OCI-LY7 (cell line): Measurements from ENCODE around the gene ZNF616. TPM values are rescaled to one million over a fixed set of nuclear protein-coding genes. Genes with fewer than 3 reads are reported as not detected.

Experiments used
- BruUV-seq: library from RNA; stranded (reverse); fragments of 400-500 nt; replicated peaks from 2 replicates; lab custom pipeline; 2021; lab: Mats Ljungman, UMichigan
- CTCF ChIA-PET: fragments of 300-600 bp; sonication (Branson Sonifier 250); formaldehyde crosslinking; loops from one replicate; lab custom pipeline; 2022; ENCODE audit warnings: antibody characterized with exemption; ENCODE audit not compliant: unreplicated experiment; lab: Charles Lee
- POLR2A ChIA-PET: fragments of 300-600 bp; sonication (Branson Sonifier 250); formaldehyde crosslinking; loops from one replicate; lab custom pipeline; 2022; ENCODE audit warnings: antibody characterized with exemption; lab: Charles Lee
- DNase-seq: peaks from one replicate; pipeline ENCODE4 v3.0.0-alpha.2; 2015; ENCODE audit warnings: low spot score
- H2AFZ ChIP-seq: fragments of 200-600 bp; sonication (generic), shearing (Covaris generic); 2 replicates; pipeline ENCODE4 v1.6.1; 2014; ENCODE audit warnings: mild to moderate bottlenecking, antibody characterized with exemption, low read length, moderate library complexity
- H3K27ac ChIP-seq: fragments of 200-600 bp; sonication (generic); 2 replicates; pipeline ENCODE4 v1.5.1; 2014; ENCODE audit warnings: mixed run types, low read depth, mild to moderate bottlenecking, moderate library complexity, low read length, inconsistent platforms; ENCODE audit not compliant: poor library complexity, severe bottlenecking
- H3K36me3 ChIP-seq: fragments of 200-600 bp; sonication (generic); 2 replicates; pipeline ENCODE4 v1.6.1; 2014; ENCODE audit warnings: mild to moderate bottlenecking, antibody characterized with exemption, low read length, moderate library complexity, mixed read lengths; ENCODE audit not compliant: insufficient read depth
- H3K4me1 ChIP-seq: fragments of 200-600 bp; sonication (generic); 2 replicates; pipeline ENCODE4 v1.5.1; 2014; ENCODE audit warnings: mild to moderate bottlenecking, low read length; ENCODE audit not compliant: insufficient read depth, poor library complexity, severe bottlenecking
- H3K4me2 ChIP-seq: fragments of 200-600 bp; sonication (generic); 2 replicates; pipeline ENCODE4 v1.6.1; 2014; ENCODE audit warnings: mild to moderate bottlenecking, low read length
- H3K4me3 ChIP-seq: fragments of 200-600 bp; sonication (generic); 2 replicates; pipeline ENCODE4 v1.5.1; 2014; ENCODE audit warnings: mild to moderate bottlenecking, low read depth, low read length; ENCODE audit not compliant: poor library complexity, severe bottlenecking
- H3K79me2 ChIP-seq: fragments of 200-600 bp; sonication (generic); 2 replicates; pipeline ENCODE4 v1.6.1; 2016; ENCODE audit warnings: low read depth, mild to moderate bottlenecking, low read length, moderate library complexity, mixed read lengths; ENCODE audit not compliant: insufficient read depth
- H3K9me2 ChIP-seq: fragments of 200-600 bp; sonication (generic); 2 replicates; pipeline ENCODE4 v1.6.1; 2016; ENCODE audit warnings: mild to moderate bottlenecking, low read length, mixed read lengths; ENCODE audit not compliant: insufficient read depth
- H3K9me3 ChIP-seq: fragments of 200-600 bp; sonication (generic); 2 replicates; pipeline ENCODE4 v1.6.1; 2014; ENCODE audit warnings: mild to moderate bottlenecking, mixed run types, low read length, mixed read lengths
- H4K20me1 ChIP-seq: fragments of 200-600 bp; sonication (generic); 2 replicates; pipeline ENCODE4 v1.6.1; 2014; ENCODE audit warnings: mild to moderate bottlenecking, antibody characterized with exemption, low read length, moderate library complexity, mixed read lengths; ENCODE audit not compliant: insufficient read depth
- EZH2phosphoT487 ChIP-seq: fragments of 200-600 bp; sonication (generic); IDR thresholded peaks from 2 replicates; pipeline ENCODE4 v1.6.1; 2018; ENCODE audit warnings: low read depth, borderline replicate concordance, mild to moderate bottlenecking, mixed run types, antibody characterized with exemption, low read length, moderate library complexity, mixed read lengths
- intact Hi-C: fragments of 100-400 bp; cut with micrococcal nuclease; formaldehyde crosslinking; loops from one replicate; pipeline ENCODE4 v1.10.0; 2022; ENCODE audit not compliant: unreplicated experiment
- total RNA-seq, 2 experiments: library from RNA; depleted of rRNA in 1 of 2; stranded (reverse); fragments of >200 nt in 1 of 2; shearing (Covaris generic) in 1 of 2; gene quantifications; 2 replicates each; pipeline ENCODE4 v1.2.3, GENCODE V29; 2014 to 2022
- TF ChIP-seq, protein P1 (sequence below): fragments of 200-600 bp; sonication (generic); conservative IDR thresholded peaks from 2 replicates; pipeline ENCODE4 v1.5.1; 2014; ENCODE audit warnings: mild to moderate bottlenecking, antibody characterized with exemption, low read length, moderate library complexity, mixed read lengths

ZNF616 gene
- total RNA-seq, 2 experiments from 2014 or later: 3.8 to 7.1 TPM

DNA sequence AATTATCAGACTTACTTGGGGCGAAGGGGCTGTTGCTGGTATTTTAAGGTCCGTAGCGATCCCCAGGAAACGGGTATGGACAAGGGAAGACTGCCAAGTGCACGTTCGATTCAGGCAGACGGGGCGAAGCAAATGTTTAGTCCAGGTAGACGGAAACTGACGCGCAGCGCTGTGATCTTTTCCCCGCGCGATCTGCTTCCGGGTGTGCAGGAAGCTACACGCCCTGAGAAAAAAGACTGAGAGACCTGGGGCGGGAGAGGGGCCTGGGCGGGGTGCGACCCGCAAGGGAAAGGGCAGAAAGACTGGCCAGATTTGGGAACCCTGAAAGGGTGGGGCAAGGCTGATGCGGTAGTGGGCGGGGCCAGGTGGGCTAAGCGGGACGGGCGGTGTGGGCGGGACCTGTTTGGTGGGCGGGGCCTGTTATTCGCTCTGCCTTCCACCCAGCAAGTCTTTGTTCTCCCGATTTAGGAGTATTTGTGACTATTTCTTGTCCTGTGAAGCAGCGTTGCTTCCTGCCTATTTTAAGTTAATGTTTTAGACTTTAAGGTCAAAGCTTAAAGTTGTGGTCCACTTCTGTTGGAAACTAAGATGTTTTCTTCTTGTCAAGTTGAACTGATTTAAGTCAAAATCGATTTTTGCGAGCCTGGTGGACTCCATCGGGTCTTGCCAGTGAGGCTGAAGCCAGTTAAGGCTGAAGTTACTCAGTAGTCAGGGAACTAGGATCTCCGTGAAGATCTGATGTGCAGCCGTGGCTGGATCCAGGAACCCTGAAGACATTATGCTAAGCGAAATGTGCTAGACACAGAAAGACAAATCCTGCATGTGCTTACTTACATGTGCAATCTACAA, 31.8 kb upstream of the ZNF616 start, which contains the start of gene ZNF836:
Gene ZNF836, minus strand, starts transcription at position 301 of the 849 bp plus-strand sequence. CDS start 3,549 bp downstream, outside the sequence.
- Histone ChIP-seq H4K20me1 (no peaks in the 10 kb centered on the region), H3K9me2 (no peaks in the 10 kb centered on the region), H3K4me3 (peak within 1 kb of the TSS; percentile 84), H3K36me3 (peaks cover 34% of the 10 kb centered on the region), H3K9me3 (no peaks in the 10 kb centered on the region), H3K27ac (peak within 1 kb of the TSS; percentile 39), H3K4me2 (peak within 1 kb of the TSS; percentile 86), H3K4me1 (peaks cover 17% of the 10 kb centered on the region), H3K79me2 (peaks cover 4% of the 10 kb centered on the region; the same call in 1 of the 2 replicates), H2AFZ (peak within 1 kb of the TSS; percentile 89)
- POLR2A ChIA-PET: interaction anchor here (1.0 to 1.5 kb wide), 2 partner anchors 14 to 18 kb away, joined by 4 to 10 read pairs; partner anchors contain the start of gene PPP2R1A
- peak; percentile 90 for DNase-seq
- no TSS peak for BruUV-seq
- intact Hi-C loops: no loop called here
- TF ChIP-seq EZH2phosphoT487: no peak
- TF ChIP-seq, protein P1, sequence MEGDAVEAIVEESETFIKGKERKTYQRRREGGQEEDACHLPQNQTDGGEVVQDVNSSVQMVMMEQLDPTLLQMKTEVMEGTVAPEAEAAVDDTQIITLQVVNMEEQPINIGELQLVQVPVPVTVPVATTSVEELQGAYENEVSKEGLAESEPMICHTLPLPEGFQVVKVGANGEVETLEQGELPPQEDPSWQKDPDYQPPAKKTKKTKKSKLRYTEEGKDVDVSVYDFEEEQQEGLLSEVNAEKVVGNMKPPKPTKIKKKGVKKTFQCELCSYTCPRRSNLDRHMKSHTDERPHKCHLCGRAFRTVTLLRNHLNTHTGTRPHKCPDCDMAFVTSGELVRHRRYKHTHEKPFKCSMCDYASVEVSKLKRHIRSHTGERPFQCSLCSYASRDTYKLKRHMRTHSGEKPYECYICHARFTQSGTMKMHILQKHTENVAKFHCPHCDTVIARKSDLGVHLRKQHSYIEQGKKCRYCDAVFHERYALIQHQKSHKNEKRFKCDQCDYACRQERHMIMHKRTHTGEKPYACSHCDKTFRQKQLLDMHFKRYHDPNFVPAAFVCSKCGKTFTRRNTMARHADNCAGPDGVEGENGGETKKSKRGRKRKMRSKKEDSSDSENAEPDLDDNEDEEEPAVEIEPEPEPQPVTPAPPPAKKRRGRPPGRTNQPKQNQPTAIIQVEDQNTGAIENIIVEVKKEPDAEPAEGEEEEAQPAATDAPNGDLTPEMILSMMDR: no peak
- CTCF ChIA-PET: interaction anchor here (0.7 kb wide), 1 partner anchor 10 kb away, joined by 4 read pairs; no protein-coding TSS in a partner anchor

DNA sequence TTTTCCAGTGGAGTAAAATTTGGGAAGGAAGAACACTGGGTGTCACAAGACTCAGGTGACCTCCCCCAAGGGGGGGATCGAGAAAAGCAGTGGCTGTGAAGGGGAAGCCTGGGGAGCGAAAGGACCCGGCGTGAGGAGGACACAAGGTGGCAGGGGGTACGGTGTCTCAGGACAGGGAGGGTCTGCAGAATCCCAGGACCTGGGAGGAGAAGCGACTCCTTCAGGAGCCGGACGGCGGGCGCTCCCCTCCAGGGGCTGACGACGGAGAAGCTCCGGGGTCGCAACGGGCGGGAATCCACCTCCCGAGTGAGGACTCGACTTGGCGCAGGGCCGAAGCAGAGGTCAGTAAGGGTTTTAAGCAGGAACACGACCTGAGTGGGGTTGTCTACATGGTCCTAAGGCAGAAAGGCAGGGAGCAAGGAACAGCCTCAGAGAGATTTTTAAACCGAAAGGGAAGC, 31.2 kb upstream of the ZNF616 start:
- H3K27ac ChIP-seq: peak overlapping the region; percentile 39
- TF ChIP-seq, protein P1: no peak
- TF ChIP-seq EZH2phosphoT487: no peak
- H3K9me3 ChIP-seq: no peaks in the 10 kb centered on the region
- H2AFZ ChIP-seq: peak overlapping the region; percentile 89
- peaks cover 40% of the 10 kb centered on the region for H3K36me3 ChIP-seq
- peak overlapping the region; percentile 84 for H3K4me3 ChIP-seq
- no peaks in the 10 kb centered on the region for H4K20me1 ChIP-seq
- intact Hi-C loops: no loop called here
- H3K79me2 ChIP-seq: peaks cover 4% of the 10 kb centered on the region; the same call in 1 of the 2 replicates
- H3K4me2 ChIP-seq: peak overlapping the region; percentile 86
- H3K9me2 ChIP-seq: no peaks in the 10 kb centered on the region
- TSS peak; percentile 77 for BruUV-seq
- CTCF ChIA-PET: interaction anchor here (0.7 kb wide), 1 partner anchor 10 kb away, joined by 4 read pairs; no protein-coding TSS in a partner anchor
- POLR2A ChIA-PET: no interaction called here
- peaks cover 17% of the 10 kb centered on the region for H3K4me1 ChIP-seq
- no peak for DNase-seq
